ENCODE results near the gene NTM.

Gene NTM

DNA sequence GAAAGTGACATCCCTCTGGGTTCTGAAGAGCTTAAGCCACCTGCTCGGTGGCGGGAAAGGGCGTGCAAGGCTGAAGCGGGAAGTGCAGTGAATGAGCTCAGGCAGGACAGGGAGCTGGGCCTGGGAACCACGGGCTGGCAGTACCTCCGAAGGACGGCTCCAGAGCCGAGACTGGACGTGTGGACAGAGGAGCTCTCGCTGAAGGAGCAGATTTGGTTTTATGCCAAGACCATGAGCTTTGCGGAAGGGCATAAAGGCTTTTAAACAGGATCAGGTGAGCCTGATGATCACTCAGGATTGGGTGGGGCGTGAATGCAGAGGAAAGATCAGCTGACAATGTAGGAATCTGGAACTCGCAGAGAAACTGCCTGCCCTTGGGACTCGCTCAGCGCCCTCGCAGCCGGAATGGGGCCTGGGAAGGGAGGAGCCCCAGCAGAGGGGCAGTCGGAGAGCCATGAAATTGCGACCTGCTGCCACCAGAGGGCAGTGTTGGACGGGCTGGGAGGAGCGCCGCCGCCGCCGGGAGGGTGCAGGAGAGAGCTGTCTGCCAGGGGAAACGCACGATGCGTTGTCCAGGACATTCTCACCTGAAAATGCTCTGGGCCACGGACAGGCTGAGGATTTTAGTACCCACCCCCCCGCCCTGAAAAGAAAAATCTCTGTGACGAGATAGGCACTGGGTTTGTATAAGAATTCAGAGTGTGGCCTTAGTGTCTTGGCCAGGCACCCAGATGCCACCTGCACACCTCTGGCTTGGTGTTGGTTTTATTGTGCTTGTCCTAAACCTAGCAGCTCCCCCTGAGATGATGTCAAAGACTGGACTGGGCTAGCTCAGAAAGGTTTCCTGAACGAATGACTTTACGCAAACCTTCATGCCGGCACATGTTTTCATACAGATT, 324.4 kb downstream of the NTM start:
- no peak overlapping the region for H3K27ac ChIP-seq
- TF ChIP-seq, protein P1, sequence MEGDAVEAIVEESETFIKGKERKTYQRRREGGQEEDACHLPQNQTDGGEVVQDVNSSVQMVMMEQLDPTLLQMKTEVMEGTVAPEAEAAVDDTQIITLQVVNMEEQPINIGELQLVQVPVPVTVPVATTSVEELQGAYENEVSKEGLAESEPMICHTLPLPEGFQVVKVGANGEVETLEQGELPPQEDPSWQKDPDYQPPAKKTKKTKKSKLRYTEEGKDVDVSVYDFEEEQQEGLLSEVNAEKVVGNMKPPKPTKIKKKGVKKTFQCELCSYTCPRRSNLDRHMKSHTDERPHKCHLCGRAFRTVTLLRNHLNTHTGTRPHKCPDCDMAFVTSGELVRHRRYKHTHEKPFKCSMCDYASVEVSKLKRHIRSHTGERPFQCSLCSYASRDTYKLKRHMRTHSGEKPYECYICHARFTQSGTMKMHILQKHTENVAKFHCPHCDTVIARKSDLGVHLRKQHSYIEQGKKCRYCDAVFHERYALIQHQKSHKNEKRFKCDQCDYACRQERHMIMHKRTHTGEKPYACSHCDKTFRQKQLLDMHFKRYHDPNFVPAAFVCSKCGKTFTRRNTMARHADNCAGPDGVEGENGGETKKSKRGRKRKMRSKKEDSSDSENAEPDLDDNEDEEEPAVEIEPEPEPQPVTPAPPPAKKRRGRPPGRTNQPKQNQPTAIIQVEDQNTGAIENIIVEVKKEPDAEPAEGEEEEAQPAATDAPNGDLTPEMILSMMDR (IDR thresholded peaks at IDR 0.05): peak; percentile 94
- TF ChIP-seq ZFX (IDR thresholded peaks at IDR 0.05; ENCODE audit: borderline replicate concordance): no peak

DNA sequence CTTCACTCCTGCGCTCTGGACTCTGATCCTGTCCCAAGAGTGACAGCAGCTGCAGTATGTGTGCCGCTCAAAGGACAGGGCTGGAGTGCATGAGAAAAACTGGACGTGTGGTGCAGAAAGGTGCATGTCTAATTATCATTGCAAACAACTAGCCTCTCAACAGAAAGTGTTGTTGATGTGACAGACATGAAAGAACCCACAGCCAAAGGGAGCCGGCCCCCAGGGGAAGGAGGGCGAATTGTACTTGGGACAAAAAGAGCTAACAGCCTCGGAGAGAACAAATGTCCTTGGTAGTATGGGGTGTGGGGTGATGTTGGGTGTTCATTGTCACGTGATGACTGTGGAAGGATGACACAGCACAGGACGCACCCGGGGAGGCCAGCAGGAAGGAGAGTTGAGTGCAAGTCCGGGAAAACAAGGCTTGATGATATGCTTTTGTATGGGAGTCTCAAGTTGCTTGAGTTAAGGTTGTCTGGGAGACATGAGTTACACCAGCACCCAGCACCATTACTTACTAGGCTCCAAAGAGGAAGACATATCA, 325.5 kb downstream of the NTM start:
- H3K27ac ChIP-seq: no peak overlapping the region
- TF ChIP-seq, protein P1 (IDR thresholded peaks at IDR 0.05): no peak

DNA sequence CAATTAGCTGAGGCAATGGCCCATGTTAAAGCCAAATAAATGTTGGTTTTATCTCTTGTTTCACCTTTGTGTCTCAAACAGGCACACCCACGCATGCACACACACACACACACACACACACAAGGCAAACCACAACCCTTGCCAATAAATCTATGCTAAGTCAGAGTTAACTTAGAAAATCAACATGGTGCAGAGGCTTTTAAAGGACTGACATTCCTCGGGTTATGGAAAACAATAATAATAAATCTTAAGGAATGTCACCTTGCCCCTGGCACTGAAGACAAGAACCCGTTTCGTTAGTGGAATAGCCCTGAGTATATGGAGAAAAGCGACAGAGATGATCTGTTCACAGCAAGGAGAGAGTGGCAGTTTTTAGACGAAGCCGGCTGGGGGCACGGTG, 326.3 kb downstream of the NTM start:
- TF ChIP-seq ZFX (IDR thresholded peaks at IDR 0.05; ENCODE audit: borderline replicate concordance): no peak
- TF ChIP-seq, protein P1 (IDR thresholded peaks at IDR 0.05): no peak
- no peak overlapping the region for H3K27ac ChIP-seq

DNA sequence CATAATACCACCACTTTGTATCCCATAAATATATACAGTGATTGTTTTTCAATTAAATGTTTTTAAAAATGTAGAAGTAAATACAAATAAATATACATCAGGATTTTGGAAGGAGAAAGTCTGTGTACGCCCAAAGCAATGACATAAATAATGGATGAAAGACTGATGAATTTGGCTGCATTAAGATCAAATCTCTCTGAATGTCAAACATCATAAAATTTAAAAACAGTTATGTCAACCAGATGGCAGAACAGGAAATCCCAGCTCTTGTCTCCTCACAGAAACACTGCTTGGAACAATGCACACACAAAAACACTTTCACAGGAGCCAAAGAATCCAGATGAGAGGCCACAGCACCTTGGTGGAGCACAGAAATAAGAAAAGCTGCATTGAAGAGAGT, 332.9 kb downstream of the NTM start:
- no peak for TF ChIP-seq ZFX (IDR thresholded peaks at IDR 0.05; ENCODE audit: borderline replicate concordance)
- TF ChIP-seq, protein P1 (IDR thresholded peaks at IDR 0.05): no peak
- no peak overlapping the region for H3K27ac ChIP-seq

DNA sequence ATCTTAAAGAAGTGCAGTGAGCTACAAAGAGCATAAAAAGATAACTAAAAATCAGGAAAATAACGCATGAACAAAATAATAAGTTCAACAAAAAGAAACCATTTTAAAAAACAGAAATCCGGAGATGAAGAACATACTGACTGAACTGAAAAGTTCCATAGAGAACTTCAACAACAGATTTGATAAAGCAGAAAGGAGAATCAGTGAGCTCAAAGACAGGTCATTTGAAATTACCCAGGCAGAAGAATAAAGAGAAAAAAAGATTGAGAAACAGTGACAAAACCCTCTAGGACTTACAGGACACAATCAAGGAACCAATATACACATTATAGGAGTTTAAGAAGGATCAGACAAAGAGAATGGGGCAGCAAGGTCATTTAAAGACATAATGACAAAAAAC, 334.3 kb downstream of the NTM start:
- TF ChIP-seq, protein P1 (IDR thresholded peaks at IDR 0.05): no peak
- TF ChIP-seq ZFX (IDR thresholded peaks at IDR 0.05; ENCODE audit: borderline replicate concordance): no peak
- H3K27ac ChIP-seq: no peak overlapping the region

DNA sequence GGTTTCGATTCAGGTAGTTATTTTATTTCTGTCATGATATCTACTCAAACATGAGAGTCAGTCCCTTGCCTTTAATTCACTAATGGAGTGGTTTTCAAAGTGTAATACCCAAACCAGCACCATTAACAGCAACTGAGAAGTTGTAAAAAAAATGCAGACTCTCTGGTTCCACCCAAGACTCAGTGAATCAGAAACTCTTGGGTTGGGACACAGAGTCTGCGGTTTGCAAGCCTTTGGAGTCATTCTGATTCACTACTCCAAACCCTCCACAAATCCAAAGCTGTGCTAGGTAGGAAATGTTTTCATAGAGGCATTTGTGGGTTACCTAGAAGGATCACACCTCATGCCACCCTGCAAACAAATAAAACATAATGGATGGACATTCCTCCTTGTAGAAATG, 340.1 kb downstream of the NTM start:
- no peak for TF ChIP-seq ZFX (IDR thresholded peaks at IDR 0.05; ENCODE audit: borderline replicate concordance)
- no peak overlapping the region for H3K27ac ChIP-seq

DNA sequence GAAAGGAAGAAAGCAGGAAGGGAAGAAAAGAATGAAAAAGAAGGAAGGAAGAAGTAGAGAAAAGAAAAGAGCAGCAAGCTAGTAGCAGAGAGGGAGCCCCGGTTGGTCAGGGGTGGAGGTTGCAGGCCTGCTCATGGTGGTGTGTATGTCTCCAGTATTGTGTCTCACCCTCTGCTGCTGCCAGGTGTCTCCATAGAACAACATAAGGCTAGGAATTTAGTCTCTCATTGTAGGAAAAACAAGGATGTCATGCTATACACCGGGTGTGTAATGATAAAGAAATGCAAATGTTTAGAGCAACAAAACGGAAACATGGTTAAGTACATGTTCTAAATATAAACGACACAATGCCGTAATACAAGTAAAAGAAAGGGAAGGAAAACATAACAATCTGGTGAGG, 342.5 kb downstream of the NTM start:
- TF ChIP-seq, protein P1 (IDR thresholded peaks at IDR 0.05): no peak
- no peak for TF ChIP-seq ZFX (IDR thresholded peaks at IDR 0.05; ENCODE audit: borderline replicate concordance)
- no peak overlapping the region for H3K27ac ChIP-seq
